Right lobe of liver (tissue), 4 donors: ENCODE results near the gene UQCR10.

ENCODE experiments used
- CTCF ChIP-seq, 4 donors: fragments of 200-600 bp in 3 of 4; fragments of 450-650 bp in 1 of 4; IDR thresholded peaks; one replicate each; pipeline versions ENCODE4 v1.5.1 to v1.8.0; 2016 to 2022; ENCODE audit warnings: antibody characterized with exemption in 4 of 4, mild to moderate bottlenecking in 2 of 4
- POLR2A ChIP-seq: fragments of 450-650 bp; IDR thresholded peaks from one replicate; pipeline ENCODE4 v1.6.1; 2017; ENCODE audit warnings: antibody characterized with exemption, mild to moderate bottlenecking
- donor health status: DM: no; HTN: no; CAD: no.
- donor health status: DM: no; HTN: no; CAD: no.
- donor health status: DM: no; HTN: yes; CAD: no.

- TF ChIP-seq POLR2A (no peak), CTCF (IDR thresholded peaks at IDR 0.05) (no peak)
Observed at GRCh38 chr22:29732883-29733282, 34.3 kb upstream of the UQCR10 start.
